Measurements from ENCODE around the gene ZFTA. TPM values are rescaled to one million over a fixed set of nuclear protein-coding genes. Genes with fewer than 3 reads are reported as not detected.

Gene ZFTA
- total RNA-seq, 3 donors from 2014 or later = 4.8 to 27.1 (median 5.4) TPM

DNA sequence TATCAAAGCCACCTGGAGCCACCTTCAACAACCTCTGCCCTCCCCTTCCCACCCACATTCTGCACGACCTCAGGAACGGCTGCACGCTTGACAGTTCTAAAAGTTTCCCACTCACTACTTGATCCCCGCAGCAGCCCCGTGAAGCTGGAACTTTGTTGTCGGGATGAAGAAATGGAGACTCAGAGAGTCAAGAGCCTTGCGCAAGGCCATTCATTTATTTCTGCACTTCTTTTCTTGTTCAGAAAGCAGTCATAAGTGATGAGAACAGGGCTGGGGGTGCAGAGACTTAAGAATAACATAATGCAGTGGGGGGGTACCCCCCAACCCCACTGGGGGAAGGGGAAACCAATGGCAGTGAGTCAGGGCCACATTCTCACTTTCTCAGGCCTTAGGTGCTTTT lies 2.2 kb upstream of the ZFTA start:
- DNase-seq (no peak), ATAC-seq (no peak)
- Histone ChIP-seq H3K4me1 (ENCODE audit: low read depth) (peaks cover 22% of the 10 kb centered on the region), H3K36me3 (ENCODE audit: low read depth) (no peaks in the 10 kb centered on the region), H3K4me3 (no peak overlapping the region), H3K9me3 (no peaks in the 10 kb centered on the region)
- TF ChIP-seq, protein P1, sequence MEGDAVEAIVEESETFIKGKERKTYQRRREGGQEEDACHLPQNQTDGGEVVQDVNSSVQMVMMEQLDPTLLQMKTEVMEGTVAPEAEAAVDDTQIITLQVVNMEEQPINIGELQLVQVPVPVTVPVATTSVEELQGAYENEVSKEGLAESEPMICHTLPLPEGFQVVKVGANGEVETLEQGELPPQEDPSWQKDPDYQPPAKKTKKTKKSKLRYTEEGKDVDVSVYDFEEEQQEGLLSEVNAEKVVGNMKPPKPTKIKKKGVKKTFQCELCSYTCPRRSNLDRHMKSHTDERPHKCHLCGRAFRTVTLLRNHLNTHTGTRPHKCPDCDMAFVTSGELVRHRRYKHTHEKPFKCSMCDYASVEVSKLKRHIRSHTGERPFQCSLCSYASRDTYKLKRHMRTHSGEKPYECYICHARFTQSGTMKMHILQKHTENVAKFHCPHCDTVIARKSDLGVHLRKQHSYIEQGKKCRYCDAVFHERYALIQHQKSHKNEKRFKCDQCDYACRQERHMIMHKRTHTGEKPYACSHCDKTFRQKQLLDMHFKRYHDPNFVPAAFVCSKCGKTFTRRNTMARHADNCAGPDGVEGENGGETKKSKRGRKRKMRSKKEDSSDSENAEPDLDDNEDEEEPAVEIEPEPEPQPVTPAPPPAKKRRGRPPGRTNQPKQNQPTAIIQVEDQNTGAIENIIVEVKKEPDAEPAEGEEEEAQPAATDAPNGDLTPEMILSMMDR (IDR thresholded peaks at IDR 0.05) = no peak
- intact Hi-C loops (cut with DNase I, micrococcal nuclease) = no loop called here

DNA sequence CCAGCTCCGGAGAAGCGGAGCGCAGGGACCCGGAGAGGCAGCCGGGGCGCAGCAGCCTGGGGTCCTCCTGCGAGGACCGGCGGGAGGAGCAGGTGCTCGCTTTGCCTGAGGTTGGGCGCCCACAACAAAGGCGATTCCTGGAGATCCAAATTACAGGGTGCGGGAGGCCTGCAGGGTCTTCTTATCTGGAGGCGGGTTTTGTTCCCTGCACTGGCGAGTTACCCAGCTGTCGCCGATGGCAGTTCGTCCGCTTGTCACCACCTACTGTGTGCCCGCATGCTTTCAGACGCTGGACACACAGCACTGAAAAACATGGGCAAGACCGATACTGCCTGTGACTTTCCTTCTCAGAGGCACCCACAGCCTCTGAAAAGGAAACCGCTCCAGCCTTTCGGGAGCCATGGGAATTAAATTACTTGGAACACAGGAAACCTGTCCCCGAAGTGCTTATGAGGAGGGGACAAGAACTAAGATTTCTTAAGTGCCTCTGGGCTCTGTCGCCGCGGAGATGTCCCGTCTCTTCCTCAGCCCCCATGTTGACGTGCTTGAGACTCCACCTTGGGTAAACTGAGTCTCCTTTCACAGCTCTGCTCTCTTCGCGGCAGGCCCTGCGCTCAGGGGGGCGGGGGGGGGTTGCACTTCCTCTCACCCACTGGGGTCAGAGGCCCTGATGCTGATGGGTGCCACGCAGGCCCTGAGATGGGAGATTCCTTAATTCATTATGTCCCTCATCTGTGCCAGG lies 1.3 kb upstream of the ZFTA start:
- ATAC-seq (no peak), DNase-seq (peak in 2 of 3 donors; percentile 16 to 26)
- H3K9me3 ChIP-seq = no peaks in the 10 kb centered on the region
- no peak overlapping the region for H3K4me3 ChIP-seq
- TF ChIP-seq, protein P1 (IDR thresholded peaks at IDR 0.05) = no peak
- intact Hi-C loops (cut with DNase I, micrococcal nuclease) = no loop called here
- peaks cover 27% of the 10 kb centered on the region for H3K4me1 ChIP-seq (ENCODE audit: low read depth)
- no peaks in the 10 kb centered on the region for H3K36me3 ChIP-seq (ENCODE audit: low read depth)

DNA sequence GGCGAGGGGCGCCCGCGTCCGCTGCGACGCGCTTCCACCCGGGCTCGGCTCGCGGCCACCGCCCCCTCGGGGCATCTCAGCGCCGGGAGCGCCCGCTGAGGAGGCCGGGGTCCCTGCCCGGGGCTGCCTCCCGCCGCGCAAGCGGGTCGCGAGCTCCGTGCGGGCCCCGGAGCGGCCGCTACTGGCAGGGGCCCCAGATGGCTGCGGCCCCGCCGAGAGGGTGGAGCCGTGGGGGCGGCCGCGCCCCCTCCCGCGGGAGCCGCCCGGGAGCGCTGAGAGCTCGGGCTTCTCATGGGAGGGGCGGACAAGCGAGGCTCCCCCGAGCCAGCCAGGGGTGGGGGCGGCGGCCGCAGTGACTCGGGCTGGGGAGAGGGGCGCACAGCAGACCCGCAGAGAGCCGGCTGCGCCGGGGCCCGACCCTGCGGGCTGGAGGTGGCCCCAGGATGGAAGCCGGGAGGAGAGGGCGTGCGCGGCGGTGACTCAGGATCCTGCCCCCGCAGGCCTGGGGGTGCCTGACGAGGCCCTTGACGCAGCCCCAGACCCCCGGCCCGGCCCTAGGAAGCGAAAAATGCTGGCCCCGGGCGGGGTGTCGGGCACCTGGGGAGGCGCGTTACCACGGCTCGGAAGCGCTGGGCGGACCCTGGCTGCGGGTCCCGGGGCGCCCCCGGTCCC lies 603 bp upstream of the ZFTA start:
- peaks cover 32% of the 10 kb centered on the region for H3K4me1 ChIP-seq (ENCODE audit: low read depth)
- intact Hi-C loops (cut with DNase I, micrococcal nuclease) = no loop called here
- H3K4me3 ChIP-seq = peak overlapping the region; percentile 38
- peak; percentile 30 for ATAC-seq
- TF ChIP-seq, protein P1 (IDR thresholded peaks at IDR 0.05) = no peak
- peak; percentile 21 to 62 (median 60) for DNase-seq
- no peaks in the 10 kb centered on the region for H3K36me3 ChIP-seq (ENCODE audit: low read depth)
- no peaks in the 10 kb centered on the region for H3K9me3 ChIP-seq

DNA sequence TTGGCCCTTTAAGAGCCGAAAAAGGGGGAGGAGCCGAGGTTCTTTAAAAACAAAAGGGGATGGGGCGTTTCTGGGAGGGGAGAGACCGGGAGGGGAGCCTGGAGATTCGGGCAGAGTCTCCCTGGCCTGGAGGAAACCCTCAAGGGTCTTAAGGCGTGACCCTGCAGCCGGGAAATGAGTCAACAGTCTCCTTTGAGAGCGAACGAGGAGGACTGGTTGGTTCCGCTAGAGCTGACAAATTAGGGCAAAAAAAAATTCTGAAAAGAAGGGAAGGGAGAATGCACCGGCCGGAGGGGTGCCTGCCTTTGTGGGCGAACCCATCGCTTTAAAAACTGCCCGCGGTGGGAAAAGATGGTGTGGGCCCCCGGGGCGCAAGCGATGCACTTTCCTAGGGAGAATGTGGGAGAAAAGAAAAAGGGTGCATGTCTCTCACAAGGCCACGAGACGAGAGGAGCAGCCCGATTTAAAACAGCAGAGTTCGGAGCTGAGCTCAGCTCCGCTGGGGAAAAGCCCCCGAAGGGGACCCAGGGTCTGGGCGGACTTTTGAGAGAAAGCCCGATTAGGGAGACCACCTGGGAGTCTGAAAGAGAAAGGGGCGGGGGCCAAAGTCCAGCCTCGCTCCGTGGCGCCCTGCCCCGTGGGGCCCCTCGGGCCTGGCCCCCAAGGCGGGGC lies 874 bp downstream of the ZFTA start:
- peak overlapping the region; percentile 32 for H3K4me3 ChIP-seq
- no peaks in the 10 kb centered on the region for H3K36me3 ChIP-seq (ENCODE audit: low read depth)
- ATAC-seq (no peak), DNase-seq (peak; percentile 44 to 67 (median 50))
- peaks cover 34% of the 10 kb centered on the region for H3K4me1 ChIP-seq (ENCODE audit: low read depth)
- no peaks in the 10 kb centered on the region for H3K9me3 ChIP-seq
- TF ChIP-seq, protein P1 (IDR thresholded peaks at IDR 0.05) = no peak
- intact Hi-C loops (cut with DNase I, micrococcal nuclease) = no loop called here

DNA sequence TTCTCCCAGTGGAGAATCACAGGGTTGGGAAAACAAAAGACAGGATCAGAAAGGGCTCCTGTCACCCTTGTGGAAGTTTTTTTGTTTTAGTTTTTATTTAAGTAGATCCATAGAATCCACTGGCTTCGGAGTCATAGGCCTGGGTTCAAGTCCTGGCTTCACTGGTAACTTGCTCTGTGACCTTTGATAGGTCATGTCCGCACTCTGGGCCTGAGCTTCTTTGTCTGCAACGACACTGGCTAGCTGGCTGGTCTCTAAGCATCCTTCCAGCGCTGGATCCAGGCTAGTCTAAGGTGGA lies 1.4 kb downstream of the ZFTA start:
- Histone ChIP-seq H3K36me3 (ENCODE audit: low read depth) (no peaks in the 10 kb centered on the region), H3K9me3 (no peaks in the 10 kb centered on the region), H3K4me1 (ENCODE audit: low read depth) (peaks cover 39% of the 10 kb centered on the region), H3K4me3 (no peak overlapping the region)
- DNase-seq = no peak
- intact Hi-C loops (cut with DNase I, micrococcal nuclease) = no loop called here
- TF ChIP-seq, protein P1 (IDR thresholded peaks at IDR 0.05) = no peak
- peak; percentile 4 for ATAC-seq

All from mucosa of descending colon (tissue), 3 donors.